ENCODE results near the gene RSBN1L. TPM values are rescaled to one million over a fixed set of nuclear protein-coding genes. Genes with fewer than 3 reads are reported as not detected.

The RSBN1L gene
- total and polyA plus RNA-seq, 2 donors (not counting 3 experiments of a cell fraction or from before 2014, with no cell fraction given), result 3.0 to 13.1 TPM

DNA sequence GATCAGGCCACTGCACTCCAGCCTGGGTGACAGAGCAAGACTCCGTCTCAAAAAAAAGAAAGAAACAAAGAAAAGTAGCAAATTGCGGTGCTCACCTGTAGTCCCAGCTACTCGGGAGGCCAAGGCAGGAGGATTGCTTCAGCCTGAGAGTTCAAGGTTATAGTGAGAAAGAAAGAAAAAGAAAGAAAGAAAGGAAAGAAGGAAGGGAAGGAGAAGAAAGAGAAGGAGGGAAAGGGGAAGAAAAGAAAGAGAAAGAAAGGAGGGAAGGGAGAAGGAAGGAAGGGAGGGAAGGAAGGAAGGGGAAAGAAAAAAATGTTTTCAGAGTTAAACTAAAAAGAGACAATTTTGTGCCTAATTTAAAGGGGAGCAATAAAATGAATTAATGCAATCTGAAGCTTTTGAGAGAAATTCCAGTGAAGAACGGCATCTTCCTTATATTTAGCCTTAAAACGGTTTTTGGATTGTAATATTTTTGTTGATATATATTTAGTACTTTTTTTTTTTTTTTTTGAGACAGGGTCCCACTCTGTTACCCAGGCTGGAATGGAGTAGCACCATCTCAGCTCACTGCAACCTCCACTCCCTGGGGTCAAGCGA, 47.4 kb upstream of the RSBN1L start:
- dilution Hi-C loops (cut with MboI; ENCODE audit: extremely low pct_ligation_motif_present, low sequenced_read_pairs) (no loop called here), intact Hi-C loops (cut with micrococcal nuclease) (no loop called here)
- ChIA-PET CTCF (interaction anchor here (0.7 to 2.0 kb wide), 4 partner anchors 39 to 317 kb away, joined by 4 to 6 read pairs (median 5); no protein-coding TSS in a partner anchor), POLR2A (no interaction called here)
- Histone ChIP-seq H3K4me1 (ENCODE audit: control insufficient read depth, extremely low read depth, insufficient read depth, low read length) (no peaks in the 10 kb centered on the region), H3K9me3 (replicated peaks; ENCODE audit: control insufficient read depth, insufficient read depth, low read length) (no peaks in the 10 kb centered on the region), H3K27ac (ENCODE audit: insufficient read depth, low read depth, low read length) (no peak overlapping the region), H2AFZ (ENCODE audit: low read depth, low read length) (no peak overlapping the region), H3K9me1 (replicated peaks; ENCODE audit: control insufficient read depth, extremely low read depth, insufficient read depth, low read length) (no peaks in the 10 kb centered on the region), H3K4me2 (ENCODE audit: insufficient read depth, low read length) (no peak overlapping the region), H4K20me1 (replicated peaks; ENCODE audit: control insufficient read depth, extremely low read depth, insufficient read depth, low read length) (no peaks in the 10 kb centered on the region), H3K9ac (replicated peaks; ENCODE audit: extremely low read depth, insufficient read depth, low read length) (no peak overlapping the region), H3K4me3 (replicated peaks in 1 of 3; ENCODE audit: insufficient read depth in 1 of 3, low read depth in 1 of 3, low read length in 3 of 3) (no peak overlapping the region), H3K27me3 (ENCODE audit: control insufficient read depth in 2 of 2, insufficient read depth in 2 of 2, low read length in 2 of 2) (no peaks in the 10 kb centered on the region), H3K79me2 (ENCODE audit: control insufficient read depth, insufficient read depth, low read length) (no peaks in the 10 kb centered on the region), H3K36me3 (ENCODE audit: control insufficient read depth in 2 of 2, extremely low read depth in 1 of 2, insufficient read depth in 2 of 2, low read length in 2 of 2) (peaks cover 4 to 8% of the 10 kb centered on the region in 2 experiments)
- no peak for TF ChIP-seq POLR2AphosphoS5 (IDR thresholded peaks at IDR 0.05; ENCODE audit: insufficient read depth, low read depth, low read length)
- no peak for TF ChIP-seq MYC (IDR thresholded peaks at IDR 0.05; ENCODE audit: low read depth, low read length)
- TF ChIP-seq, protein P1, sequence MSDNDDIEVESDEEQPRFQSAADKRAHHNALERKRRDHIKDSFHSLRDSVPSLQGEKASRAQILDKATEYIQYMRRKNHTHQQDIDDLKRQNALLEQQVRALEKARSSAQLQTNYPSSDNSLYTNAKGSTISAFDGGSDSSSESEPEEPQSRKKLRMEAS (IDR thresholded peaks at IDR 0.05; ENCODE audit: insufficient read depth, insufficient read length), result no peak
- no peak for TF ChIP-seq EZH2 (IDR thresholded peaks at IDR 0.05; ENCODE audit: borderline replicate concordance, low read depth, low read length, severe bottlenecking)
- TF ChIP-seq POLR2A (IDR thresholded peaks at IDR 0.05; ENCODE audit: low read depth, low read length), result no peak
- TF ChIP-seq GATA2 (IDR thresholded peaks at IDR 0.05; ENCODE audit: insufficient read depth, insufficient read length, low read depth, low read length), result no peak
- no peak for TF ChIP-seq JUN (IDR thresholded peaks at IDR 0.05; ENCODE audit: borderline replicate concordance, insufficient read depth, insufficient read length, low read depth)
- TF ChIP-seq FOS (IDR thresholded peaks at IDR 0.05; ENCODE audit: borderline replicate concordance, insufficient read depth, low read length), result no peak
- no peak for TF ChIP-seq CTCF (IDR thresholded peaks at IDR 0.05; ENCODE audit: extremely low read depth in 1 of 2, insufficient read depth in 1 of 2, low read depth in 1 of 2, low read length in 2 of 2)
- FAIRE-seq (no peak), DNase-seq (ENCODE audit: low read depth, low spot score) (no peak)
- BruUV-seq (replicated peaks), result no TSS peak
